NOMO-1 treated with DMSO at 0.1 percent for 48 hours (cell line): Measurements from ENCODE around the gene GRB14.

Source experiments
- DNase-seq: peaks from one replicate; lab custom pipeline; 2025; ENCODE audit not compliant: unreplicated experiment; lab: John Stamatoyannopoulos, UW

GRB14 gene

DNA sequence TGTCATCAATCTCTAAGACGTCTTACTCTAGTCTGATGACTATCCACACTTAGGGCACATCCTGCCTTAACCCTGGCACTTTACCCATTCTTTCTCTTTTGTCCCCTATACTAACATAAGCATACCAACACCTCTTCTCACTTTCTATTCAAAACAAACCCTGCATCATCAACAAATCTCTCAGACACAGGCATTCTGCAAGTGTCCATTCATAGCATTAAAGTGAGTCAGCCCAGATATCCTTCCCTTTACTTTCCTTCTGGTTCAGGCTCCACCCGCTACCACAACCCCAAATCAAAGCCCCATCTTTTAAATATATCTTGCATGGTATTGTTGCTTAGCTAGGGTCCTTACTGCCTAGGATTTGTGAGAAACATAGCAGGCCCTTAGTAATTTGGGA, 3.8 kb downstream of the GRB14 start:
- DNase-seq: no peak

DNA sequence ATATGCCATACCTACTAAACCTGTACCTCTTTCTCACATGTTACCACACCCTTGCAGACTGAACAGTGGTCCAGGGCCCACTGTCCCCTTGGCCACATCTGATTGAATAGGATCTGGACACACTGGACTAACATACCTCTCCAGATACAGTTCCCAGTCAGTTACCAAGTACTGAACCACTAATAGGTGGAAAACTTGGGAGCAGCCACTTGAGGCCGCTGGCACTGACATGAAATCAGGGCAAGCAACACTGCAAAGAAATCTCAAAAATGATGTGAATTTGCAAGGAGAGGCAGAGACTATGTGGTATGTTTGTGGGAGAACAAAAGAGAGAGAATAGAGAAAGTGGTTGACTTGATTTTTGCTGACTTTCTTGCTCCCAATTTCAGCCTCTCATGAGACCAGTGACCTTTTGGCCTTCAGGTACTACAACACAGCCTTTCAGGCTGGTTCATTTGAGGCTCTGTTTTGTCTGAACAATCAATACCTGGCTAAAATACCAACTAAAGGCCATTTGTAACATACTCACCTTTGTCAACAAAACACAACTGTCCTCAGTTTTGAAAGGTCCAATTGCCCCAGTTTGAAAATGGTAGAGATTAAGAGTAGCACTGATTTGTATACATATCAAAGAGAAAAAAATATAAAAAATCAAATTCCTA, 7.8 kb downstream of the GRB14 start:
- DNase-seq: no peak

DNA sequence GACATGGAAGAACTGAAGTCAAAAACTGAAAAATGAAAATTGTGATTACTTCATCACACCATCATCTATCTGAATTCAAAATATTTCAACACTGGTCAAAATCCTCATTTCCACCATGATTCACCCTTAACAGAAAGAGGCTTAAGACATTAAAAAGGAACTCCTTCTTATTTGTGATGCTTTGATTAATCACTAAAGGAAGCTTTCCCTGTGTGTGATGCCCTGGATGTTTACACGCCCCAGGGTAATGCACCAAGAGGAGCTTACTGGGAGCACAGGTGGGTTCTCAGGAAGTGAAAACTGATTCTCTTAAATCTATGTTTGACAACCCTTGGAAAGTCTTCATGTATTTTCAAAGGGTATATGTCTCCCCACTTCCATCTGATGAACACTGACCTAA, 11.5 kb downstream of the GRB14 start:
- no peak for DNase-seq

DNA sequence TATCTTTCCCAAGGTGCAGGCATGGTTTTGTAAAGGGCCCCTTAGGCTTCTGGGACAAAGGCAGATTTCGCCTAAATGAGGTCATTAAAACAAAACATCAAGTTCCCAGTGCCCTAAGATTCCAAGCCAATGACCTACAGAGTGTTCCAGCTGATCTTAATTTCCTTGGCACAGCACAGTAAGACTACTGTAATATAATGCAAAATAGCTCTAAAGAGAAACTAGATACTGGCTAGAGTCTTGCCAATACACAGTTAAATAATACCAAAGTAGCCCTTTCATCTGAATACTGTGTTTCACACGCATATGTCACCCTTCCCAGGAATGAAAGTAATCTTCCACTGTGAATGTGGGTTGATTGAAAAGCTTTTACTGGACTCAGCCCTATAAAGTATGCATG, 14.7 kb downstream of the GRB14 start:
- no peak for DNase-seq

DNA sequence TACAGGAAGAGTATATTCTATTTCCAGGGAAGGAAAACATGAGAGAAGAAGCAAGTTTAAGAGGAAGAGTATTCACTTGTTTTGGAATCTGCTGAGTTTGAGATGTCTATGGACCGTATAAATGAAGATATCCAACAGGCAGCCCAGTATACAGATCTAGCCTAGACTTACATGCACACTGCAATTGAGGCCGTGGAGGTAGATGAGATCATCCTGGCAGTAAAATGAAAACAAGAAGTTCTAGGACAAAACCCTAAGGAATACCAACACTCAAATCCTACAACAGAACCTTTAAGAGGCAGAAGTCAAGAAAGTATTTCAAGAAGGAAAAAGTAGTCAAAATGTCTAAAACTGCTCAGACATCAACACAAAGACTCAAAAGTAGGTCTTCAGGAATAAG, 16.0 kb downstream of the GRB14 start:
- no peak for DNase-seq

DNA sequence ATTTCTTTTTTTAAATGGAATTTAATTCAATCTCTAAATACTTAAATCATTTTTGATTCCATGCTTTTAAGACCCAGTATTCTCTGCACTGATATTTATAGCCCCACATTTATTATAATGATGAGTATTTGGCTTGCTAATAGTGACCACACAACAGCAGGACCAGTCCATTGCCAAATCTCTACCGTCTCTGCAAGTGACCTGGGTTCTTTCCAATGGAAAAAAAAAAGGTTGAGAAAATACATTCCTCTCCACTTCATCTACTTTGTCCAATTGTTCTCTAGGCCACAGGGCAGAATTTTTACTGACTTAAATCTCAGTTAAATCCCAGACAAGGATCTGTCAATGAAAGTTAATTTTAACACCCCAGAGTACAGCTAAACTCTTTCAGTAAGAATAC, 20.5 kb downstream of the GRB14 start:
- DNase-seq: no peak

DNA sequence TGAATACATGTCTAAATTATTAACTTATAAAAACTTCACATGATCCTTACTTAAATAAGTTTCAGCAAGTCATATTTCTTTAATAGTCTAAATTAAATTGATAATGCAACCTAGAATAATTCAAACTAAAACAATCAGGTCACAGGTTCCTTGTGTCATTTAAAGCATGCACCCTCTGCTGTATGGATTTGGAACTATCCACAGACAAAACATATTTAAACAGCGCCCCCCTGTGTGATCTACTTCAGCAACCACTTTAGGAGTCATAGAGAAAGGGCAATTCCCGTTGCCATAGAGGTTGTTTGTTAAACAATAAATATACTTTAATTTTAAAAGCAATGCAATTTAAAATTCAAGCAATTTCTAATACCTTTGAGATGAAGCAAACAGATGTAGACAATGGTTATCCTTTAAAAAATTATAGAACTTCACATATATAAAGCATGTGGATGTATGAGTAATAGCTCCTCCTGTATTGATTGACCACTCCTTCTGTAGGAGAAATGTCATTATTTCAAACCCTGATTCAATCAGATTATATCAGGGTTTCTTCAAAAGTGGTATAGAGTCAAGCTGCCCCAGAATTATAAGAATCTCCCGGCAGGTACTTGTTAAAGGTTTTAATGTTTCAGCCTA, 21.2 kb downstream of the GRB14 start:
- peak; percentile 28 for DNase-seq

DNA sequence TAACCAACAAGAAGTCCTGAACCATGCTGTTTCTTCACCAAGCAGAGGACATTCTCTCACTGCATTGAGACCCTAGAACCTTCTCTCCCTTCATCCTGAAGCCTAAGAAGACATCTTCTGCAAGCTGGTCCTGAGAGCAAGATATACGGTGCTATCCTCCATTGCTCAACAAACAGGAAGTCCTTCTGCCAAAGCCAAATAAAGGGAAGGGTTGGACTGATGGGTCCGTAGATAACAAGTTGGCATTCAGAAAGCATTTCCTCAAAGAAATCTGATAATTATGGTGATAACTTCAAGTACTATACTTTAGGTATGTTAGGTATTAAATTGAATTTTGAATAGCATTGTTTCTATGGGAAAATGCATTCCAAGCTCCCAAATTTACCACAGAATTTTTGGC, 23.3 kb downstream of the GRB14 start:
- no peak for DNase-seq

DNA sequence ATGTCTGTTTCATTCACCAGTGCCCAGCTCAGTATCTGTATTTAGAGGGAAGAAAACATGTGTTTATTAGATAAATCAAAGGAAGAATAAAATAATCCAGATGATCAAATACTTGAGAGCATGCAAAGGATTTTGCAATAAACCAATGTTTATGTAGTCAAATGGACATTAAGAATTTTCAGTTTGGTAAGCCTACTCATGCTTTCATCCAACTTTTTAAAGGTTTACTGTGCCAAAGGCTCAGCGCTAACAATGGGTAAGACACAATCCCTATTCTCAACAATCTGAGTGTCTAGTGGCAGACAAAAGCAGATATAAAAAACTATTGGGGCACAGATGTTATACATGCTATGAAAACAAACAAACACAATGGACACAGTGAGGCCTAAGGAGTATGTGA, 26.3 kb downstream of the GRB14 start:
- DNase-seq: no peak

DNA sequence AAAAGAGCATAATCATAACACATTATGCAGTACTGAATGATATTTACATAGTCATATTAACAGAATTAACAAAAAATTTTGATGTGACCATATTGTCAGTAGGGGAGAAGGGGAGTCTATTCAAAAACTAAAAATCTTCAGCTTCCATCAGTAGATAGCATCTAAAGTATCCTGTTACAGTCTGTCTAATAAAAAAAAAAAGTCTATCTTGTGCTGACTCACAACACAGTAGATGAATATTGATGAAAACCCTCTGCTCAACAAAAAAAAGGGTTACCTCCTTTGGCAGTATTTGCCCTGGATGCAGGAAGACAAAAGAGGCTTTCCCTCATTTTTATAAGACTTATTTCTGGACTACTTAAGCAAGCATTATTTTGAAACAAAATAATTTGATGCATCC, 27.3 kb downstream of the GRB14 start:
- no peak for DNase-seq

DNA sequence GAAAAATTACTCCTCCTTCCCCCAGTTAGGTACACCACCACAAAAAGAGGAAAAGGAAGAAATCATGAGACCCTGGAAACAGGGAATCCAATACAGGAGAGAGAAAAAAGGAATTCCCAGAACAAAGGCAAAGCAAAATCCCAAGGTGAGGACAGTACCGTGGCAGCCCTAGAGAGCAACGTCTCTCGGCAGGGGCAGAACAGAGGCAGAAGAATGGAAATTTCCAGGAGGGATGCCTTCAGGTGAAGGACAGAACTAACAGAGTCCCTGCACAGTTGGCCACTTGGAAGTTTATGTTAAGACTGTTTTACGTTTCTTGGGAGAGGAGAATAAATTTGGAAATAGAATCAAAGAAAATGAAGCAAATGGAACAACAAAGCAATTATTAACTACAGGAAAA, 27.7 kb downstream of the GRB14 start:
- DNase-seq: no peak

DNA sequence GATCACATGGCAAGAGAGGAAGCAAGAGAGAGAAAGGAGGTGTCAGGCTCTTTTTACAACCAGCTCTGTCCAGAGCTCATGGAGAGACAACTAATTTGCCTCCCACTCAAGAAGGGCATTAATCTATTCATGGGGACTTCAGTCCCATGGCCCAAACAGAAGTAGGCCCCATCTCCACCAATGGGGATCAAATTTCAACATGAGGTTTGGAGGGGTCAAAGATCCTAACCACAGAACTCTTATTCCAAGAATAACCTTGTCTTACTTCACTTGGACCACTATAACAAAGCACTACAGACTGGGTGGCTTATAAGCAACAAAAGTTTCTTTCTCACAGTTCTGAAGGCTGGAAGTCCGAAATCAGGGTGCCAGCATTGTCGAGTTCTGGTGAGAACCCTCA, 31.8 kb downstream of the GRB14 start:
- no peak for DNase-seq

DNA sequence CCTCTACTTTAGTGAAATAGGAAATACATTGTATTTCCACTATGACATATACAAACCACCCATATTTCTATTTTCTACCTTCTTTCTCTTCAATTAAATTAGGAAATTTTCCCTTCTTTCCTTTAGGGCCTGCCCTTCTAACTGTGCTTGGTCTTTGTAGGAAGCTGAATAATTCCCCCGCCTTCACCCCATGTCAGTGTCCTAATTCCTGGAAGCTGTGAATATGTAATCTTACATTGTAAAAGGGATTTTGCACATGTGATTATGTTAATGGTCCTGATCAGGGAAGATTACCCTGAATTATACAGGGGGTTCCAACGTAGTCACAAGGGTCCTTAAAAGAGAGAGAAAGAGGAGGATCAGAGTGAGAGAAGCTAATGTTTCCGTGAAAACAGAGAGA, 40.2 kb downstream of the GRB14 start:
- DNase-seq: no peak

DNA sequence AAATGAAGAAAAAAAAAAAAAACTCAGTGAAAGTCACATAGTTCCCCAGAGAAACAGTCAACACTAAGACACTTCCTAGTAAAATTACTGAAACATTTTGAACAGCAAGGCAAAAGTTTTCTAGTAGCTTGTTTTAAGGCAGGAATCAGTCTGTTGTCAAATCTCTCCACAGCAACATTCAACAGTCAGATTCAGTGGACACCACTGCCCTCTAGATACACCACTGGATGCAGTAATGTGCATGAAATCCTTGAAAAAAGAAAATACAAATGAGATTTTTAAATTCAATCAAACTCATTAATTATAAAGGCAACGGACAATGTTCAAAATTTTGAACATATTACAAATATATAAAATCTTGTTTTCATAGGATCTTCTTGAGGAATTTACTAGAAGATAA, 46.4 kb downstream of the GRB14 start:
- no peak for DNase-seq

DNA sequence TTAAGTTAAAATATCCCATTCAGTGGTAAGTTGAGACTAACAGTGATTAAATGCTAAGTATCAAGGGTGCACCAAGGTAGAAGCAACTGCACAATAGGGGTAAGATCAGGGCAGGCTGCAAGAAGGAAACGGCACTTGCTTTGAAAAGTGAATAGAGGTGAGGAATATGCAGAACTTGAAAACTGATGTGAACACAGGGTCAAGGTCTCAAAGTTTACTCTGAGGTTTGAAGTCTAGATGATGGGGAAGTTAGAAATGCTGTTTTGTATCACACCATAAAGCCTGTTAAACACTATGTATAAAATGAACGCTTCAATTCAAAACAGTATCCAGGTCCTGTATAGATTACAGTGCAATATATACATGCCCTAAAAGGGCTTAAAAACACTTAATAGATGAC, 50.8 kb downstream of the GRB14 start:
- DNase-seq: no peak

DNA sequence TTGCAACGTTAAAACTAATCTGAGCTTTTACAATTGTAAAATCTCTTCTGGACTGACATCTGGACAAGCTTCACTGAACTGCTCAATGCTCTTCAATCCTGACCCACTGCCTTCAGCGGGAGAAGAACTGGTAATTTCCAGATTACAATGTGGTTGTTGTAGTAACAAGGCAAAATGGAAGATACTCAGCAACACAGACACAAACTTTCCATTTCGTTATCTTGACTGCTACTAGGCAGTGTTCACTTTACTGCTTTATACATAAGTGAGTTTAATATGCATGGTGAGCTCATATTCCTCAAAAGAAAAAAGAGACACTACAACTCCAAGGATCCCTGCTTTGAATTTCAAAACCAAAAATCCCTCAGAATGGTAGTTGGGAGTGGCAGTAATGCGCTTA, 51.9 kb downstream of the GRB14 start:
- DNase-seq: no peak

DNA sequence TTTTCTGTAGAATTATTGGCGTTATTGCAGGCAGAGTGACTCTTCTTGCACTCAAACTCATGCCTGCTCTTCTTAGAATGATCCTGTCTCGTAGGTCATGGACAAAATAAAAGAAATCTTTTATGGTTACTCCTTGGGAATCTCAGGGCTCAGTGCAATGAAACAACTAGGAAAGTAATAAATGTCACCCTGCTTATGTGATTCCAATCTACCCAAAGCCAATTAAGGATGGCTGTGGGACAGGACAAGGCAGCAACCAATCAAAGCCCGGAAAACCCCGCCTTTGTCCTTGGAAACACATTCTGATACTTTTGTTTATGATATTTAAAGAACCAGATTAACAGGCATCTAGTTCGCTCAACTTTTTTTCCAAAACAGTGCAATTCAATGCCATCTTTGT, 53.0 kb downstream of the GRB14 start:
- no peak for DNase-seq

DNA sequence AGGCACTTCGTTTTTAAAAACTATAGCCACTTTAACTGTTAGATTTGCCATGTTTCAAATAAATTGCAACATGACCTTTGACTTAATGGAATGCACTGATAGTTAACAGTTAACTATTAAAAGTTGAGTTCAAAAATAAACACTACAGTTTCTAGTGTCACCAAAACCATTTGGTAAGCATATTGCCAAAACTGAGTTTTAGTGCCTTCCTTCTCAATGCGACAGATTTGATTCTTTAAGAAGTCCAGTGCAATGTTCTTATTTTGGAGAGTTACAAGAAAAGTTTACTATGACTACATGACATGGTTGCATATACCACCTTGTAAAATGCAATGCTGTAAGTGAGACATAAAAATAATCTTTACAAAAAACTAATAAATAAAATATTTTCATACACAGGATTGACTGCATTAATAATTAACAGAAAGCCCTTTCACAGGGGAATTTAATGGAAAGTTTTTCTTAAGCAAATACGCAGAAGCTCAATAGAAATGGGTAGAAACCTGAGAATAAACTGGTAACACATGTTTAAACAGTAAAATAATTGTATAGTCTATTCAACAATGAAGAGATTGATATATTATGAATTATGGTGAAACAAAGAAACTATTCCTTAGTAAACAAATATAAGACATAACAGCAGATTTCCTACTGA, 53.8 kb downstream of the GRB14 start:
- DNase-seq: no peak

DNA sequence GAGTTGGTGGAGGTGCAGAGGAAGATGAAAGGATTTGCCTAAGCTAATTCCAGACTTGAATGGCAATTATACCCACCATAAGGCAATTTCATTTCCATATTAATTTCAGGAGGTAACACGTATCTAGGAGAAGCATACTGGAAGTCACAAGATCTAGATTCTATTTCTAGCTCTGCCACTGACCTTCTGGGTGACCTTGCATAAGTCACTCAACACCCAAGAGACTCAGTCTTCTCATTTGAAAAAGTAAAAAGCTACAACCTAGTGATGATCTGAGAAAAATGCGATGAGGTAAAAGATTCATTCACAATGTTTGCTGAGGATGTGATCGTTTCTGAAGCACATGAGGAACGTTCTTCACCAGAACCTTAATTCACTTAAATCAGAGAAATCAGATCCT, 55.9 kb downstream of the GRB14 start:
- no peak for DNase-seq

DNA sequence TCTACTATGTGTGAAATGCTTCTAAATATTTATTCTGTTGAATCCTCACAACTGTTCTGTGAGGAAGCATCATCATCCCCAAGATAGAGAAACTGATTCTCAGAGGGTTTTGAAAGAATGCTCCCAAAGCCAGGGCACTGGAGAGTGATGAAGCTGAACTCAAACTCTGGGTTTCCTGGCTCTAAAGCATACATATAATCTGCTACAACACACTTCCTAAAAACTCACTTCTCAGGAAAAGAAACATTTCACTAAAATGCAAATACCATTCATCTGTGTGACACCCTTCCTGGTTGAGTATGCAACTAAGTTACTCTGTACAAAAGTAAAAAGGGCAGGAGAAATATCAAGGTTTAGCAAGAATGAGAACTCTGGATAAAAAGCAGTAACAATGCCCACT, 58.6 kb downstream of the GRB14 start:
- no peak for DNase-seq

DNA sequence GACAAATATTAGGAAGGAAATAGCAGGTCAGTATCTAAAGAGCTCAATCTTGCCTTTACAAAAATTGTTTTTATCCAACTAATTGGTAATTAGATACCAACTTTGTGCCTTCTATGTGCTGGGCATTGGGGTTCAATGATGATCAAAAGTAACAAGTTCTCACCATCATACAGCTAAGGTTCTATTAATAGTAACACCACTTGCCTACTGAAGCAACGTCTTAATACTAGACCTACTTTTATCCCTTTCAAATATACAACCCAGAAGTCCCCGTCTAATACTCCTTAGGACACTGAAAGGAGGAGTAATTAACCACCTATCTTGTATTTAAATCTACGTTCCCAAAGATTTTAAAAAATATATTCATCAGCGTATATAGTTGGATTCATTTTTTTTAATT, 59.3 kb downstream of the GRB14 start:
- no peak for DNase-seq

DNA sequence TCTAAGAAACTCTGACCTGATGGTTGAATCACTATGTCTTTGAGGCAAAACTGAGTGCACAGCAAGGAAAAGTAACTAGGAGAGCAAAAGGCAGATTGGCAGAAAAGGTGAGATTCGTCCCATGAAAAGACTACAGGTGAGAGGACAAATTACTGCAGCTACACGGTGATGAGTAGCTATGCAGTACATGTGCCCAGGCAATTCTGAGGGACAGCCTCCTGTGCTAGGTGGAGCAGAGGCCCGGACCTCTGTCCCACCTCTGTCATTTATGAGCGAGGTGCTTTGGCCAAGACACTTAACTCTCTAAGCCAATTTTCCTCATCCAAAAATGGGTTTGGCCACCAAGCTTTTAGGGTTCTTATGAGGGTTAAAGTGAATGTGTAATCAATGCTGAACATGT, 59.9 kb downstream of the GRB14 start:
- no peak for DNase-seq

DNA sequence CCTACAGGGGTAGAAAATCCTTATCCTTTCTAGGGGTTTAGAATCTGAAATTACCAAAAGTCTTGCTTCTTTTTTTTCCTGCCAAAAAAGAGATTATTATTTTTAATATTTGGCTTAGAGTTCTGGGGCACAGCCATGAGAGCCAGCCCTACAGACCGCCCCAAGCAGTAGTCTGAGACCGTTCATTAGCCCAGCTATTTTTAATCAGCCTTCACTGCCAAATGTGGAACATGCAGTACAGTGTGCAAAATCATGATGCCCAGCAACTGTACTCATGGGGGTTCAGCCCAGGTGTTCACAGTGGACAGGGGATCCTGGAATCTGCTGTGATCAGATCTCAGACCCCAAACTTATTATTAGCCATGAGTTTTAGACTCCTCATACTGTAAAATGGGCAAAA, 60.4 kb downstream of the GRB14 start:
- no peak for DNase-seq
